Fibroblast of mammary gland (primary cell): ENCODE results near the gene FOXA3.

ENCODE experiments used
- DNase-seq: peaks from one replicate; pipeline ENCODE4 v3.0.0-alpha.2; 2010; ENCODE audit warnings: low read depth
- H3K4me3 ChIP-seq: 2 replicates; pipeline ENCODE4 v1.5.1; 2011; ENCODE audit warnings: low read depth, mild to moderate bottlenecking, low read length, moderate library complexity; ENCODE audit not compliant: control insufficient read depth
- CTCF ChIP-seq: conservative IDR thresholded peaks from 2 replicates; pipeline ENCODE4 v1.5.1; 2011; ENCODE audit warnings: low read depth, low read length, inconsistent platforms; ENCODE audit not compliant: control insufficient read depth, insufficient read depth

FOXA3 gene

GRCh38 chr19:45863840-45864628 lies at the start of gene FOXA3:
TSS of gene FOXA3 (plus strand) at chr19:45864326. CDS start at chr19:45864457, 131 bp downstream.
- DNase-seq, result peak; percentile 38
- no peak for TF ChIP-seq CTCF
- peak within 1 kb of the TSS; percentile 47 for H3K4me3 ChIP-seq

GRCh38 chr19:45814851-45815480 lies 49.2 kb upstream of the FOXA3 start, which contains the start of gene RSPH6A:
TSS of gene RSPH6A (minus strand) at chr19:45815308. CDS start at chr19:45815176, 132 bp downstream.
- no peak within 1 kb of the TSS for H3K4me3 ChIP-seq
- no peak for DNase-seq
- no peak for TF ChIP-seq CTCF

- TF ChIP-seq CTCF, result no peak
- DNase-seq, result no peak
- H3K4me3 ChIP-seq, result no peak overlapping the region
These were observed 48.5 kb upstream of the FOXA3 start for GRCh38 chr19:45815481-45816216.

GRCh38 chr19:45816236-45817009 lies 47.7 kb upstream of the FOXA3 start:
- no peak for TF ChIP-seq CTCF
- no peak for DNase-seq
- H3K4me3 ChIP-seq, result no peak overlapping the region

GRCh38 chr19:45817010-45817724 lies 47.0 kb upstream of the FOXA3 start:
- DNase-seq, result peak; percentile 93
- no peak overlapping the region for H3K4me3 ChIP-seq
- TF ChIP-seq CTCF, result peak; percentile 90
